Uterus (tissue), 2 donors: ENCODE data around the gene PPP1R16B.

ENCODE experiments used
- POLR2A ChIP-seq, 2 donors: fragments of 450-650 bp; IDR thresholded peaks; one replicate each; pipeline ENCODE4 v1.6.1; 2016; ENCODE audit warnings: antibody characterized with exemption in 2 of 2, mild to moderate bottlenecking in 1 of 2, moderate library complexity in 1 of 2
- TF ChIP-seq, protein P1 (sequence below), 4 experiments: fragments of 200-600 bp in 2 of 4; fragments of 450-650 bp in 2 of 4; sonication (generic) in 2 of 4; IDR thresholded peaks; one replicate each; pipeline ENCODE4 v1.5.1; 2016 to 2019; ENCODE audit warnings: antibody characterized with exemption in 4 of 4, mild to moderate bottlenecking in 2 of 4, moderate library complexity in 1 of 4

DNA sequence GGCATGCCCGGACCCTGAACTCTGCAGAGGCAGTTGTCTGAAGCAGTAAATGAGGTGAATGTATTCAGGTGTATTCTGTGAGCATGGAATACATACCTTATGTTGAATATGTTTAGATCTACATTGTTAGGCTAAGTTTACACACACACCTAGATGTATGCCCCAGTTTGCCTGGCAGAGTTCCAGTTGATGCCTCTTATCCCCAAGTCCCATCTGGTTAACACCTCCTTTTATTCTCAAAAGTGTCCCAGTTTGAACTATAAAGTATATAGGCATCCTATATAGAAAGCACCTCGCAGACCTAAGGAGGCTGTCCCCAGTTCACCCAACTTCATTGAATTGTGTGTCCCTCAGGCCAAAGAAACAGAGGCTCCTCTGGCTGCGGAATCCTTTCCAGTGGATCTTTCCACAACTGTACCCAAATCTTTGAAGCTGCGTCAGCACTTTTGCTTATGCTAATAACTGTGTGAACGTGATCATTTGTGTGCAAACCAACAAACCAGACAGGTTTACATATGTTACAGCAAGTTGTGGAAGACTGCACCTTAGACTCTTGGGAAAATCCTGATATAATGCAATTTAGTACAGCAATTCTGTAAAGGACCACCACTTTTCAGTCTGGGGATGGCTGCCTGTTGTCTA lies 151.9 kb downstream of the PPP1R16B start:
- TF ChIP-seq, protein P1, sequence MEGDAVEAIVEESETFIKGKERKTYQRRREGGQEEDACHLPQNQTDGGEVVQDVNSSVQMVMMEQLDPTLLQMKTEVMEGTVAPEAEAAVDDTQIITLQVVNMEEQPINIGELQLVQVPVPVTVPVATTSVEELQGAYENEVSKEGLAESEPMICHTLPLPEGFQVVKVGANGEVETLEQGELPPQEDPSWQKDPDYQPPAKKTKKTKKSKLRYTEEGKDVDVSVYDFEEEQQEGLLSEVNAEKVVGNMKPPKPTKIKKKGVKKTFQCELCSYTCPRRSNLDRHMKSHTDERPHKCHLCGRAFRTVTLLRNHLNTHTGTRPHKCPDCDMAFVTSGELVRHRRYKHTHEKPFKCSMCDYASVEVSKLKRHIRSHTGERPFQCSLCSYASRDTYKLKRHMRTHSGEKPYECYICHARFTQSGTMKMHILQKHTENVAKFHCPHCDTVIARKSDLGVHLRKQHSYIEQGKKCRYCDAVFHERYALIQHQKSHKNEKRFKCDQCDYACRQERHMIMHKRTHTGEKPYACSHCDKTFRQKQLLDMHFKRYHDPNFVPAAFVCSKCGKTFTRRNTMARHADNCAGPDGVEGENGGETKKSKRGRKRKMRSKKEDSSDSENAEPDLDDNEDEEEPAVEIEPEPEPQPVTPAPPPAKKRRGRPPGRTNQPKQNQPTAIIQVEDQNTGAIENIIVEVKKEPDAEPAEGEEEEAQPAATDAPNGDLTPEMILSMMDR (IDR thresholded peaks at IDR 0.05): no peak
- TF ChIP-seq POLR2A (IDR thresholded peaks at IDR 0.05): no peak
